SK-N-SH treated with all-trans-retinoic acid at 6 μM for 48 hours (cell line): ENCODE results near the gene NTNG1.

Experiments used
- ATAC-seq: fragments of 200-7000 bp; cut with Tn5 transposase; 3 replicates; pipeline ENCODE4 v1.9.1; 2020; ENCODE audit warnings: mild to moderate bottlenecking, moderate library complexity
- ARNTL ChIP-seq: fragments of 450-650 bp; formaldehyde crosslinking; IDR thresholded peaks from 2 replicates; pipeline ENCODE4 v1.5.0; 2020; ENCODE audit warnings: low read depth, mild to moderate bottlenecking, moderate library complexity, borderline replicate concordance
- BACH2 ChIP-seq: fragments of 250-450 bp; sonication (Bioruptor Pico); IDR thresholded peaks from 2 replicates; pipeline ENCODE4 v1.9.0; 2021; ENCODE audit warnings: mild to moderate bottlenecking, borderline replicate concordance
- CSDC2 ChIP-seq: fragments of 250-450 bp; sonication (Bioruptor Pico); IDR thresholded peaks from 2 replicates; pipeline ENCODE4 v1.5.0; 2020; ENCODE audit warnings: mild to moderate bottlenecking, moderate library complexity
- ESRRG ChIP-seq: fragments of 250-450 bp; sonication (Bioruptor Pico); IDR thresholded peaks from 2 replicates; pipeline ENCODE4 v1.6.1; 2021; ENCODE audit warnings: mild to moderate bottlenecking
- ISL1 ChIP-seq: fragments of 250-450 bp; sonication (Bioruptor Pico); IDR thresholded peaks from 2 replicates; pipeline ENCODE4 v2.1.2; 2022; ENCODE audit warnings: mild to moderate bottlenecking, moderate library complexity
- PATZ1 ChIP-seq: fragments of 250-450 bp; sonication (Bioruptor Pico); IDR thresholded peaks from 2 replicates; pipeline ENCODE4 v1.8.0; 2020; ENCODE audit warnings: mild to moderate bottlenecking, moderate library complexity, borderline replicate concordance
- PPARA ChIP-seq: fragments of 250-450 bp; sonication (Bioruptor Pico); IDR thresholded peaks from 2 replicates; pipeline ENCODE4 v1.5.0; 2020; ENCODE audit warnings: mild to moderate bottlenecking, borderline replicate concordance
- RARB ChIP-seq: fragments of 250-450 bp; sonication (Bioruptor Pico); IDR thresholded peaks from 2 replicates; pipeline ENCODE4 v1.8.0; 2021; ENCODE audit warnings: mild to moderate bottlenecking, moderate library complexity
- SNAI2 ChIP-seq: fragments of 250-450 bp; sonication (Bioruptor Pico); IDR thresholded peaks from 2 replicates; pipeline ENCODE4 v1.5.0; 2020; ENCODE audit warnings: mild to moderate bottlenecking, moderate library complexity
- TCF4 ChIP-seq: fragments of 250-450 bp; sonication (Bioruptor Pico); IDR thresholded peaks from 2 replicates; pipeline ENCODE4 v1.8.0; 2021; ENCODE audit warnings: mild to moderate bottlenecking, moderate library complexity, borderline replicate concordance
- TOX ChIP-seq: fragments of 250-450 bp; sonication (Bioruptor Pico); IDR thresholded peaks from 2 replicates; pipeline ENCODE4 v1.8.0; 2021; ENCODE audit warnings: mild to moderate bottlenecking, moderate library complexity, borderline replicate concordance
- TSHZ2 ChIP-seq: fragments of 250-450 bp; sonication (Bioruptor Pico); IDR thresholded peaks from 2 replicates; pipeline ENCODE4 v1.5.0; 2020; ENCODE audit warnings: mild to moderate bottlenecking, moderate library complexity
- ZC3H10 ChIP-seq: fragments of 250-450 bp; sonication (Bioruptor Pico); IDR thresholded peaks from 2 replicates; pipeline ENCODE4 v1.5.1; 2021; ENCODE audit warnings: mild to moderate bottlenecking, moderate library complexity
- ZFP3 ChIP-seq: fragments of 250-450 bp; sonication (Bioruptor Pico); IDR thresholded peaks from 2 replicates; pipeline ENCODE4 v1.5.0; 2020; ENCODE audit warnings: mild to moderate bottlenecking, moderate library complexity
- ZFP30 ChIP-seq: fragments of 450-650 bp; formaldehyde crosslinking; IDR thresholded peaks from 2 replicates; pipeline ENCODE4 v1.5.0; 2022; ENCODE audit warnings: mild to moderate bottlenecking, moderate library complexity
- ZNF565 ChIP-seq: fragments of 450-650 bp; formaldehyde crosslinking; conservative IDR thresholded peaks from 2 replicates; pipeline ENCODE4 v1.5.0; 2020; ENCODE audit warnings: low read depth, mild to moderate bottlenecking, moderate library complexity
- ZNF70 ChIP-seq: fragments of 450-650 bp; formaldehyde crosslinking; IDR thresholded peaks from 2 replicates; pipeline ENCODE4 v1.5.0; 2020; ENCODE audit warnings: mild to moderate bottlenecking, moderate library complexity
- ZNF8 ChIP-seq: fragments of 450-650 bp; formaldehyde crosslinking; IDR thresholded peaks from 2 replicates; pipeline ENCODE4 v1.5.0; 2020; ENCODE audit warnings: mild to moderate bottlenecking, moderate library complexity
- TF ChIP-seq, protein P1 (sequence below): fragments of 250-450 bp; sonication (Bioruptor Pico); IDR thresholded peaks from 2 replicates; pipeline ENCODE4 v1.5.1; 2020; ENCODE audit warnings: low read depth, mild to moderate bottlenecking, moderate library complexity
- TF ChIP-seq, protein P2 (sequence below): fragments of 250-450 bp; sonication (Bioruptor Pico); IDR thresholded peaks from 2 replicates; pipeline ENCODE4 v1.5.1; 2021; ENCODE audit warnings: mild to moderate bottlenecking, moderate library complexity

NTNG1 gene

GRCh38 chr1:107436552-107437241 lies 295.9 kb downstream of the NTNG1 start:
- ATAC-seq: no peak

DNA sequence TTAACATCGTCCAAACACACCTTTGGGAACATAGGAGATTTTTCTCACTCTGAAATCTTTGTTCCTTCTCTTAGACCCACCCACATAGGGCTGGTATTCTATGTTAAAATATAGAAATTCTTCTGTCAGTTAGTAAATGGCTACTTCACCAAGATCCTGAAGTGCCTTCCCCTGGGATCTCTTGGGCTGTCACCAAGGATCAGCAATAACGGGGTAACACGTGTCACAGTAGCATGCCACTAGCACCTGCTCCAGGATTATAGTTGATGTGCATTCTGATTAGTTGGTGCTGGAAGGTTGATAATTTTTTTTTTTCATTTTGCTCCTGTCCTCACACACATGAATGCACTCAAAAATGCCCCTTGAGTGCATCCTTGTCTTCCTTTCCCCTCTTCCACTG lies 298.7 kb downstream of the NTNG1 start:
- ATAC-seq: no peak
- TF ChIP-seq RARB (no peak), ESRRG (CRISPR knock-in tag) (no peak), ZFP3 (no peak), ZNF8 (CRISPR knock-in tag) (no peak), ZFP30 (no peak), ISL1 (CRISPR knock-in tag) (no peak), ZNF70 (CRISPR knock-in tag) (no peak), TOX (CRISPR knock-in tag) (no peak), CSDC2 (CRISPR knock-in tag) (no peak), ZC3H10 (CRISPR knock-in tag) (no peak)
- TF ChIP-seq, protein P1, sequence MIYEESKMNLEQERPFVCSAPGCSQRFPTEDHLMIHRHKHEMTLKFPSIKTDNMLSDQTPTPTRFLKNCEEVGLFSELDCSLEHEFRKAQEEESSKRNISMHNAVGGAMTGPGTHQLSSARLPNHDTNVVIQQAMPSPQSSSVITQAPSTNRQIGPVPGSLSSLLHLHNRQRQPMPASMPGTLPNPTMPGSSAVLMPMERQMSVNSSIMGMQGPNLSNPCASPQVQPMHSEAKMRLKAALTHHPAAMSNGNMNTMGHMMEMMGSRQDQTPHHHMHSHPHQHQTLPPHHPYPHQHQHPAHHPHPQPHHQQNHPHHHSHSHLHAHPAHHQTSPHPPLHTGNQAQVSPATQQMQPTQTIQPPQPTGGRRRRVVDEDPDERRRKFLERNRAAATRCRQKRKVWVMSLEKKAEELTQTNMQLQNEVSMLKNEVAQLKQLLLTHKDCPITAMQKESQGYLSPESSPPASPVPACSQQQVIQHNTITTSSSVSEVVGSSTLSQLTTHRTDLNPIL (CRISPR knock-in tag): no peak
- TF ChIP-seq, protein P2, sequence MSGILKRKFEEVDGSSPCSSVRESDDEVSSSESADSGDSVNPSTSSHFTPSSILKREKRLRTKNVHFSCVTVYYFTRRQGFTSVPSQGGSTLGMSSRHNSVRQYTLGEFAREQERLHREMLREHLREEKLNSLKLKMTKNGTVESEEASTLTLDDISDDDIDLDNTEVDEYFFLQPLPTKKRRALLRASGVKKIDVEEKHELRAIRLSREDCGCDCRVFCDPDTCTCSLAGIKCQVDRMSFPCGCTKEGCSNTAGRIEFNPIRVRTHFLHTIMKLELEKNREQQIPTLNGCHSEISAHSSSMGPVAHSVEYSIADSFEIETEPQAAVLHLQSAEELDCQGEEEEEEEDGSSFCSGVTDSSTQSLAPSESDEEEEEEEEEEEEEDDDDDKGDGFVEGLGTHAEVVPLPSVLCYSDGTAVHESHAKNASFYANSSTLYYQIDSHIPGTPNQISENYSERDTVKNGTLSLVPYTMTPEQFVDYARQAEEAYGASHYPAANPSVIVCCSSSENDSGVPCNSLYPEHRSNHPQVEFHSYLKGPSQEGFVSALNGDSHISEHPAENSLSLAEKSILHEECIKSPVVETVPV: no peak

More at GRCh38 chr1:107436552-107437241, 295.9 kb downstream of the NTNG1 start:
- TF ChIP-seq ZNF8 (CRISPR knock-in tag): no peak
- no peak for TF ChIP-seq SNAI2 (CRISPR knock-in tag)
- no peak for TF ChIP-seq TSHZ2
- no peak for TF ChIP-seq ARNTL
- TF ChIP-seq TOX (CRISPR knock-in tag): no peak
- TF ChIP-seq ZFP3: no peak
- TF ChIP-seq ZFP30: no peak
- no peak for TF ChIP-seq TCF4
- TF ChIP-seq ESRRG (CRISPR knock-in tag): no peak
- no peak for TF ChIP-seq ZNF565 (CRISPR knock-in tag)
- no peak for TF ChIP-seq BACH2 (CRISPR knock-in tag)

DNA sequence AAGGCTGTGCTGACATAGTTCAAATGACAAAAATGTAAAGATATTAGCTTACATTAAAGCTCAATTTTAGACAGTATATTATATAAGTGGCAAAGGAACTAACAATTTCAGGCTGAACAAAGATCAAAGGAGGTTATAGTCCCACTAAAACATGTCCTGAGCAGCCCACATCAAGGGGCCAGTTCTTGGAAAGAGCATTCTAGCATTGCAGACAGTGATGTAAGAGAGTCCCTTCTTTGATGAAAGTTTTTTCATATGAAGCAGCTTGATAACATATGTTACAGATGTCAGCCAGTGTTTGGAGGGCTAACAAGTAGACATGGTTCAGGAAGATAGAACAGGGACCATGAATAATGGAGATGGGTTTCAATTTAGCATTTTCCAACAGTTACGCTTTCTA lies 301.7 kb downstream of the NTNG1 start:
- no peak for ATAC-seq
- TF ChIP-seq TOX (CRISPR knock-in tag): no peak
- TF ChIP-seq ZC3H10 (CRISPR knock-in tag): no peak
- no peak for TF ChIP-seq PATZ1 (CRISPR knock-in tag)
- TF ChIP-seq ZNF70 (CRISPR knock-in tag): no peak
- TF ChIP-seq ZNF565 (CRISPR knock-in tag): no peak
- TF ChIP-seq ARNTL: no peak
- no peak for TF ChIP-seq SNAI2 (CRISPR knock-in tag)
- TF ChIP-seq, protein P2: no peak
- no peak for TF ChIP-seq RARB
- no peak for TF ChIP-seq ESRRG (CRISPR knock-in tag)
- no peak for TF ChIP-seq TCF4

- ATAC-seq: no peak
These were observed 302.2 kb downstream of the NTNG1 start for GRCh38 chr1:107443027-107443426.

More at GRCh38 chr1:107443027-107443426, 302.2 kb downstream of the NTNG1 start:
- TF ChIP-seq TOX (CRISPR knock-in tag) (no peak), PPARA (CRISPR knock-in tag) (no peak)
